ENCODE results near the gene SYT2.
"Not testable (repeated sequence)": the region's sequence is repeated elsewhere in the genome, so short reads cannot be mapped to it uniquely, and the experiment has no call there.

SYT2 gene

GRCh38 chr1:202642619-202643291, 67.5 kb downstream of the SYT2 start:
- DNase-seq (ENCODE audit: low read depth in 2 of 2) = no peak

DNA sequence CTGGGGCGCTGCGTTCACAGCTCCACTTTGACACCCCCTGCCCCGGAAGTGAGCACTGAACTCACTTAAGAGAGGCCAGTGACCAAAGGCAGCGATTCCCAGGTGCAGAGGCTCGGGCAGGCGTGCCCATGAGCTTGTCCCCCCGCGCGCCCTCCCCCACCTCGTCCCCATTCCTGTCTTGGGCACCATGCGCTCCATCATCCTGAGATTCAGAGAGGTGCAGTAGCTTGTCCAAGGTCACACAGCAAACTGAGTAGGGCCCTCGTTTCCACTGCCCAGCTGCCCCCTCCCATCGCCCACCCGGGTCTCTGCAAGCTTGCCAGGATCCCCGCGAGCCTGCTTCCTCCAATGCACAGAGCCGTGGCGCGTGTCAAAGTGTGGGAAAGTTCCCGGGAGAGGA, 68.0 kb downstream of the SYT2 start:
- DNase-seq (ENCODE audit: low read depth in 2 of 2) = no peak

GRCh38 chr1:202639500-202639899, 70.8 kb downstream of the SYT2 start:
- no peak for DNase-seq (ENCODE audit: low read depth in 2 of 2)

GRCh38 chr1:202638701-202639305, 71.5 kb downstream of the SYT2 start:
- DNase-seq (ENCODE audit: low read depth in 2 of 2) = not testable (repeated sequence)

- no peak for DNase-seq (ENCODE audit: low read depth in 2 of 2)
Observed at GRCh38 chr1:202638019-202638700, 72.1 kb downstream of the SYT2 start.

DNA sequence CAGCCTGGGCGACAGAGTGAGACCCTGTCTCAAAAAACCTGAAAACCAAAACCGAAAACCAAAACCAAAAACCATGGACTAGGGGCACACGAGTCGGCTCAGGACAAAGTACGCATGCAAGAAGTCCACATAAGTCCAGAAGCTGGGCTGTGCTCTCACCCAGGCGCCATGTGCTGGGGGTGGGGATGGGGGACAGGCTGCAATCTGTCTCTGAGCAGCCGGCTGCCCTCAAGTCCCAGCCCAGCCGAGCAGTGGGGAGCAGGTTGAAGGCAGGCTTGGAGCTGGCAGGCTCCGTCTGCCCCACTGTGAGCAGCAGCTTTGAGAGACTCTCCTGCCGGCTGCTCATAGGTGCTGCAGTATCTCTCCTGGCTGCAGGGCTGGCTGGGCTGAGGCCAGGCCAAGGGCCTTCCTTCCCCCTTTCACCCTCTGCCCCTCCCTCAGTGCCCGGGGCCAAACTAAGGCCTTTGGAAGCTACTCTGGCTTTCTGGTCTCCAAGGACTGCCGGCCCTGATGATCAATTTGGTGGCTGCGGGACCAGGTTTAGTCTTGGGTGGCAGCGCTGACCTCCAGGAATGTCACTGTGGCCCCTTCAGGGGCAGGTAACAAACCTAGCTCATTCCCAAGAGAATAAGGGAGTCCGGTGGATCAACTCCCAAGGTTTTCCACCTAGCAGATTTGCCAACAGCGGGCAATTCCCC, 72.8 kb downstream of the SYT2 start:
- DNase-seq (ENCODE audit: low read depth in 2 of 2) = not testable (repeated sequence)

DNA sequence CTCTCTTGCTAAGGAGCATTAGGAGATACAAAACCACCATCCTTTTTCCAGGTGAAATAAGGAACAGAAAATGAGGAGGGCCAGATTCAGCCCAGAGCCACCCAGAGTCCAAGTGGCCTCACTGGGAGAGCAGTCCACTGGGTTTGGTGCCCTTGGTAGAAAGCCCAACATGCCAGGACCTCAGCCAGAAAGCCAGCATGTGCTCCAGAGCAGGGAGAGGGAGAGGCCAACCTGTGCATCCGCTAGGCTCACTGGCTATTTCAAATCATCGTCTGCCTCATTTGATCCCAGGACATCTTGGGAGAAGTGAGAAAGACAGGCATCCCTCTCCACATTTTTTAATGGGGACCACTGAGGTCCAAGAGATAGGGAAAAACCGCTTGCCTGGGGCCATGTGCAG, 74.1 kb downstream of the SYT2 start:
- not testable (repeated sequence) for DNase-seq (ENCODE audit: low read depth in 2 of 2)

DNA sequence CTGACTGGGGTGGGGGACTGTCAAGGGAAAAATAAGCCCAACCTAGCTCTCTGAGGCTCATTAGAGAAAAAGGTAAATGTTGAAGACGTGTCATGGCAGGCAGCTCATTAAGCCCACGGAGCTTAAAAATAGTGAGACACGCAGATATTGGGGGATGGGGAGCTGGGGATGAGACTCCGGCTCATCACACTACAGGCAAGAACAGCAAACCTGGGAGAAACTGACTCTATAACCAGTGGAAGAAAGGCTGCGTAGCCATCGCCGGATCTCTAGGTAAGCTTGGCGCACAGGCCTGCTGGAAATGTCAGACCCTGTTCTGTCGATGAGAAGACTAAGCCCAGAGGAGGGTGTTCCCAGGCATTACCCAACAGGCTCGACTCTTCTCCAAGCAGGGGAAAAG, 78.0 kb downstream of the SYT2 start:
- DNase-seq (ENCODE audit: low read depth in 2 of 2) = no peak

DNA sequence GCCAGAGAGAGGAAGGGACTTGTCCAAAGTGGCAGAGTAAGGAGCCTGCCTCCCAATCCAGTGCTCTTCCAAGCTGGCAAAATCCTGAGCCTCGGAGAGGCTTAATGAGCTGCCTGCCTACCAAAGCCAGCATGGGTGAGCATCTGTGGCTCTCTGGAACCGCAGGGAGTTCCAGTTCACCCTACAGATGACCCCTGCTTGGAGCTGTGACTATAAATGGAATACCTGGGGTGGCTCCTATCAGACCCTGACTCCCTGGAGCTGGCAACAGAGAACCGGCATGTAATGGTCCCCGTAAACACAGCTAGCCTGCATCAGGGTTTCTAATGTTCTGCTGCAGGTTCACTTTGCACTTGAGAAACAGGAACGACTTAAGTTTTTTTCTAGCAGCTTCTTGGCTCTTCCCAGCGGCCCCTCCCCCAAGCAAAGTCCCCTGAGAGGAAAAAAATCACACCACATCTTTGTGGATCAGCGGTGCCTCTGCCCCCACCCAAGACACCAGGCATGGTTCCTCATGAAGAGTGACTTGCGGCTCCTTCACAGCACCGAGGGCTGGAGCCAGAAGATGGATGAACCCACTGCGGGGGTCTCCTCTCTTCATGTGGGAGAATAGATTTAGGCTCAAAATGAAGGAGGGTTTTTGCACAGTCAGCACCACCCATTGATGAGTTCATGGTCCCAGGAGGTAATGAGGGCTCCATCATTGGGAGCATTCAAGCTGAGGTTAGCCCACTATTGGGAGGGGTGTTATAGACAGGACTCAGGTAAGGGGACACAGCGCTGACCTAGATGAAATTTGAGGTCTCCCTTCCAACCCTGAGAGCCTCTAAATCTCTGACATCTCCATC, 79.0 kb downstream of the SYT2 start:
- no peak for DNase-seq (ENCODE audit: low read depth in 2 of 2)

DNA sequence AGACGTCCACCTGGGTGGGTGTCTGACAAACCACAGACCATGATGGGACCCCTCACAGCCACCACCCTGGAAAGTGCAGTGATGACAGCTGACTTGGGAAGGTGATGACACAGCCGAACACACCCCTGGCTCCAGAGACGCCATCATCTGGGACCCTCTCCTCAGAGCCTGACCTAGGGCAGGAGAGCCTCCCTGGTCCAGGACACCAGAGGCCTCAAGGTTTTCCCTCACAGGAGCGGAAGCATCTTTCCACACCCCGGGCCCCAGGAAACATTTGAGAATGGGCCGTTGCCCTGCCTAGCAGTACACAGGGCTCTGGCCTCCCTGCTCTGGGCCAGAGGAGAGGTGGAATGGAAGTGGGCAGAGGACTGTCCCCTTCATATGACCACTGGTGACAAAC, 79.7 kb downstream of the SYT2 start:
- no peak for DNase-seq (ENCODE audit: low read depth in 2 of 2)

- DNase-seq (ENCODE audit: low read depth in 2 of 2) = not testable (repeated sequence)
Observed at GRCh38 chr1:202630096-202630495, 80.2 kb downstream of the SYT2 start.

- DNase-seq (ENCODE audit: low read depth in 2 of 2) = not testable (repeated sequence)
Observed at GRCh38 chr1:202629257-202629811, 80.9 kb downstream of the SYT2 start.

GRCh38 chr1:202628646-202629215, 81.5 kb downstream of the SYT2 start:
- DNase-seq (ENCODE audit: low read depth in 2 of 2) = no peak

GRCh38 chr1:202627841-202628565, 82.3 kb downstream of the SYT2 start:
- DNase-seq (ENCODE audit: low read depth in 2 of 2) = no peak

DNA sequence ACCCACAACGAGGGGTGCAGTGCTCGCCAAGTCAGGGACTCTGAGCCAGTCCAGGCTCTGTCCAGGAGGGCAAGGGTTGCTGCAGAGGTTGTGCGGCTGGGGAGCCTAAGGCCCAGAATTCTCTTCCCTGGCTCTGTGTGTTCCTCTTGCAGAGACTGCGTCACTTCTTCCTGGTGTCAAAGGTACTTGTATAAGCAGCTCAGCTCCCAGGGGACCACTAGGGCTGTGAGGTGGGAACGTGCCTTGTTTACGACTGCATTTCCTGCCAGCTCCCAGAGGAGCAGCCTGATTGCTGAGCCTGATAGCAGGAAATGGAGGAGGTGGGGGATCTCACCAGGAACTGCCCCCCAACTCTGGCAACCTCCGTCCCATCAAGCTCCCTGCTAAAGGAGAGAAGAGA, 83.2 kb downstream of the SYT2 start:
- not testable (repeated sequence) for DNase-seq (ENCODE audit: low read depth in 2 of 2)

GRCh38 chr1:202625416-202626360, 84.6 kb downstream of the SYT2 start:
- peak; percentile 13 to 32 for DNase-seq (ENCODE audit: low read depth in 2 of 2)

DNA sequence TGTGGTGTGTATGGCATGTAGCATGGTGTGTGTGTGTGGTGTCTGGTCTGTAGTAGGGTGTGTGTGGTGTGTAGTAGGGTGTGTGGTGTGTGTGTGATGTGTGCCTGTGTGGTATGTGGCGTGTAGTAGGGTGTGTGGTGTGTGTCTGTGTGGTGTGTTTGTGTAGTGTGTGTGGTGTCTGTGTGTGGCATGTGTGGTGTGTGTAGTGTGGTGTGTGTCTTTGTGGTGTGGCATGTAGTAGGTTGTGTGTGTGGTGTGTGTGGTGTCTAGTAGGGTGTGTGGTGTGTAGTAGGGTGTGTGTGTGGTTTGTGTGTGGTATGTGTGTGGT, 85.5 kb downstream of the SYT2 start:
- no peak for DNase-seq (ENCODE audit: low read depth in 2 of 2)

DNA sequence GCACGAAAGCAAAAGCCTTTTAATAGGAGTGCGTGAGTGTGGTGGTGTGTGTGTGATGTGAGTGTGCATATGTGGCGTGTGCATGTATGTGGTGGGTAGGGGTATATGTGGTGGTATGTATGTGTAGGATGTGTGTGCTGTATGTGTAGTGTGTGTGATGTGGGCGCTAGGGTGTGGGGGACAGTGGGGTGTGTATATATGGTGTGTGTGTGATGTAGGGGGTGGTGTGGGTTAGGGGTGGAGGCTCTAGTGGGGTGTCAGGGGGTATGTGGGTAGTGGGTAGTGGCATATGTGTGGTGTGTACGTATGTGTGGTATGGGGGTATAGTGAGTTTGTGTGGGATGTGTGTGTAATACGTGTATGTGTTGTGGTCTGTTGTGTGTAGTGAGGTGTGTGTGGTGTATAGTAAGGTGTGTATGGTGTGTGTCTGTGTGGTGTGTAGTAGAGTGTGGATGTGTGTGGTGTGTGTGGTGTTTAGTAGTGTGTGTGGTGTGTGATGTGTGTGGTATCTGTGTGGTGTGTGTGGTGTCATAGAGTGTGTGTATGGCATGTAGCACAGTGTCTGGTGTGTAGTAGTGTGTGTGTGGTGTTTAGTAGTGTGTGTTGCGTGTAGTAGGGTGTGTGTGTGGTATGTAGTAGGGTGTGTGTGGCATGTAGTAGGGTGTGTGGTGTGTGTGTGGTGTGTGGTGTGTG, 86.0 kb downstream of the SYT2 start:
- DNase-seq (ENCODE audit: low read depth in 2 of 2) = no peak

- not testable (repeated sequence) for DNase-seq (ENCODE audit: low read depth in 2 of 2)
Observed at GRCh38 chr1:202623476-202623875, 86.8 kb downstream of the SYT2 start.
